Epidermal melanocyte (primary cell): ENCODE results near the gene CNKSR3.
"Not testable (repeated sequence)": the region's sequence is repeated elsewhere in the genome, so short reads cannot be mapped to it uniquely, and the experiment has no call there.

Experiments used
- DNase-seq: peaks from one replicate; pipeline ENCODE4 v3.0.0; 2011; ENCODE audit warnings: low spot score; ENCODE audit not compliant: insufficient read length

The CNKSR3 gene

DNA sequence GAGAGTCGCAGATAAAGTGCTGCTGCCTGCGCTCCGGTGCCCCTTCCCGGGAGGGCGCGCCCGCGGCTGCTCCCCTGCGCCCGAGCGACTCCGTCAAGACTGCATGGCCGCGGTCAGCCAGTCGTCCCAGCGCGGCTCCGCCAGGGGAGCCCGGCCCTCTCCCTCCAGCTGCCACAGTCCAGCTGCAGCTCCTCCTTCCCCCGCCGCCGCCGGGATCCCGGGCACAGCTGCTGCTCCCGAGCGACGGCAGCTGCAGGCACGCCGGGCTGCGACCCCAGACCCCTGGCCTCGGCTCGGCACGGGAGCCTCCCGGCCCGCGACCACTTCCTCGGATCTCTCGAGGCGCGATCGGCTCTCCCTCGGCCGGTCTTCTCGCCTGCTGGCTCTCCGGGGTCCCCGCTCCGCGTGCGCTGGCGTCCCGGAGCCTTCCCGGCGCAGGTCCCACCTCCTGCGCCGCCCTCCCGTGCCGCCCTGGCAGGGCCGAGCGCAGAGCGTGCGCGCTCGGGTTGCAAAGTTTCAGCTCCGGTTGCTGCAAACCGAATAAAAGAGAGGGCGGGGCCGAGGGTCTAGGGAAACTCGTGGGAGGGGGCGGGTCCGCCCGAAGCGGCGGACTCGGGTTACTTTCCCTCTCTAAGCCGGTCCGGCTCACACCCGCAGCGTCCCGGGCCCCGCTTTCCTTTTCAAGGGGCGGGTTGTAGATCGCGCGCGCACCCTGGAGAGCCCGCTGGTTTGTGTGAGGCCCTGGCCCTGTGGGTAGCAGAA lies at the start of gene CNKSR3:
Gene CNKSR3, minus strand, starts transcription at position 542 of the 762 bp plus-strand sequence. CDS start 571 bp downstream, outside the sequence.
- peak; percentile 81 for DNase-seq

- DNase-seq: no peak
Measured at GRCh38 chr6:154558984-154559383, 48.5 kb upstream of the CNKSR3 start.

DNA sequence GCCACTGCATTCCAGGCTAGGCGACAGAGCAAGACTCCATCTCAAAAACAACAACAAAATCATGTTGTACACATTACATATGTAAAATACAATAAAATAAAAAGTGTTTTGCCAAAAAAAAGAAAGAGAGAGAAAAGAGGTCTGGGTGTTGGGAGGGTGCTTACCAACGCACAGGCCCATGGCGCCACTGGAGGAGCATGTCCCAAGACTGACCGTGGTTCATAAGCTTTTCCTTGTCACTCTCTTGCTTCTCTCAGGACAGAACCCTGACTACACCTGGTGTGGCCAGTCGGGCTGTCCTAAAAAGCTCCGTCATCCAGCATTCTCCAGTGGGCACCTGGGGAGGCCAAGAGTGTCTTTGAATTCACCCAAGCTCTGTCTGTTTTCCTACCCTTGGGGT lies 48.0 kb upstream of the CNKSR3 start:
- DNase-seq: no peak

DNA sequence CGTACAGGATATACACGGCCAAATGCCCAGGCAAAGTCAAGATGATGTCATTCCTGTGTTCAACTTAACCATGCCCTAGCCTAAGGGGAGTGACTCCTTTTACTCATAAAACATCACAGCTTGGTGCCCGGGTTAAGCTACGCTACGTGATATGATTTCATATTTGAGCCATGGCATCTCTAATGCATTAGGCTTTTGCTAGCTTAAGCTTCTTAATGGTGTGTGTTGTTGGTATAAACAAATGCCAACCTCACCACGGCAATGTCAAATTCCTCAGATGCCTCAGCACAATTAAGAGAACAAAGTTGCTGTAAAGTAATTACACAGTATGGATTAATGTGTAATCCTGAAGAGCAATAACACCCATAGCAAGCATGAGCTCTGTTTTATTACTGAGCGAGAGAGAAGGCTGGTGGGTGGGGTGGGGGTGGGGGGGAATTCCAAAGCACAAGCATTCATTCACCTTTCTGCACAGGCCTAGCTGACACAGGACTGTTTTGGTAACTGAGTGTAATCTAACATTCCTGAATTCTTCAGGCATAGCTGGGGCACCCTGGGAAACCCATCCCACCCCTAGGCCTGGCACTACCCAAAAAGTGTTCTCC lies 44.7 kb upstream of the CNKSR3 start:
- DNase-seq: no peak

DNA sequence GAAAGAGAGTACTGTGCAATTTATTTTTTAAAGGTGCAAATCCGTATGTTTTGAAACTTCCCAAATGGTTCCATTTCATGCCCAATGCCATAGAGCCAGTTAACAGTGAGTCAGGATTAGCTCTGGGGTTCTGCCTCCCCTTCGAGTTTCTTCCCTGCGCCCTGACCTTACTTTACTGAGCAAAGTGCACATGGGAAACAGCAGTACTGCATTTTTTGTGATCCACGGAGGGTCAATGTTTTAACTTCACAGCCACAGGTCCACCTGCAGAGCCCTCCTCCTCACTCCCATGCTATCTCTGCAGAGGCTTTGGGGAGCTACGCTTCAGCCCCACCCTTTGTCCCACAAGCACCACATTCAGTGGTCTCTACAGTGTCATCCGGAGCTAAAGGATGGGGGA lies 44.0 kb upstream of the CNKSR3 start:
- DNase-seq: no peak

DNA sequence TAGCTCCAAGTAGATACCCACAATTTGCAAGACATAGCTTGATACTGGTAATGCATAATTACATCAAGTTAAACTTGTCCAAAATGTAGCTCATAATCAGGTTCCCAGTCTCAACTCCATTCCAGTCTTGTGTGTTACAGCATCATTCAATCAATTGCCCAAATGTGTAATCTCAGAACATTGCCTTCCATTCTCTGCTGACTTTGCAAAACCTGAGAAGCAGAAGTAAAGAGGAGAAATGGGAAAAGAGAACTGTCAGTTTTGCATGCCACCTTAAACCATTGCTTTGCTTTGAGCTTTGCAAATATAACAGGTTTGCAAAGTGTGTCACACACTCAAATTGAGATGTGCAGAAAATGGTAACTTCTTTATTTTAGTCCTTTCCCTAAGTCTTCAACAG lies 40.3 kb upstream of the CNKSR3 start:
- DNase-seq: no peak

DNA sequence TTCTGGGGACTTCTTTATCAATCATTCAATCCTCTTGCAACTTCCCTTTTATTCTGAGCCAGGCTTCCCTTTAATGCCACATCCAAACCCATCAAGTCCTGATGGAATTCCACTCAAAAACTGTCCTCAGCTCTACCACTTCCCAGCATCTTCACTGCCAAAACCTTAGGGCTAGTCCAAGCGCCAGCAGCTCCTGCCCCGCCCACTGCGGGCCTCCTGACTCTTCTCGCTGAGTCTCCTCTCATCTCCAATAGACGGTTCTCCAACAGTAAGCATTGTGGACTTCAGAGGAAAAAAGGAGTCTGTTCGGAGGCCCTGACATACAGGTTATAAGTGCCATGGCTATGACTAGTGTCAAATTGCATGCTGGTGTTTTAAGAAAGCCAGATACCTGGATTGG lies 38.7 kb upstream of the CNKSR3 start:
- no peak for DNase-seq

GRCh38 chr6:154548130-154548830 lies 37.8 kb upstream of the CNKSR3 start:
- DNase-seq: no peak

DNA sequence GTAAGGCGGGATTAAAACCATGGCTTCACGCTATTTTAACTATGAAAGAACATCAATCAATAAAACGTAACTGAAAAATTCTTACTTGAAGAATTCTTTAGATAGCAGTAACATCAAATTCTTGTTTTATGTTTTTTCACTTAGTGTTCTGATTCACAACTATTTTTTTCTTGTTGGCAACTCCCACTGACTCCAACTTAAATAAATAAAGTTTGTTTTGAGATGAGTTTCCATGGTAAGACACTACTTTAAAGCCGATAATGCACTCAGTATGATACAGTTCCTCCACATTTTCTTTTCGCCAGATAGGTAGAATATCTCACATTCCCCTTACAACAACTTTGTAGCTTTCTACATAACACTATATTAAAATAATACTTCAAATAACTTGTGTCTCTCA lies 33.1 kb upstream of the CNKSR3 start:
- DNase-seq: no peak

GRCh38 chr6:154542747-154543146 lies 32.3 kb upstream of the CNKSR3 start:
- DNase-seq: no peak

DNA sequence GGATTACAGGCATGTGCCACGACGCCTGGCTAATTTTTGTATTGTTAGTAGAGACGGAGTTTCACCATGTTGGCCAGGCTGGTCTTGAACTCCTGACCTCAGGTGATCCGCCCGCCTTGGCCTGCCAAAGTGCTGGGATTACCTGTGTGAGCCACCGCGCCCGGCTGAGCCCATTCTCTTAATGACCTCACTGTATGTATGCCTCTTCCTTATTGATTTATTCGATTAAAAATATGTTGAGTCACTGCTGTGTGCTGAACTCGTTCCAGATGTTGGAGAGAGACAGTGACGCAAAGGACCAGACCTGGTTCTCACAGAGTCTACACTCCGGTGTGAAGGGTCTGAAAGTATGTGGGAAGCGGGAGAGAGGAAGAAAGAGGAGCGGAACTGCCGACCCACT lies 31.4 kb upstream of the CNKSR3 start:
- DNase-seq: not testable (repeated sequence)

DNA sequence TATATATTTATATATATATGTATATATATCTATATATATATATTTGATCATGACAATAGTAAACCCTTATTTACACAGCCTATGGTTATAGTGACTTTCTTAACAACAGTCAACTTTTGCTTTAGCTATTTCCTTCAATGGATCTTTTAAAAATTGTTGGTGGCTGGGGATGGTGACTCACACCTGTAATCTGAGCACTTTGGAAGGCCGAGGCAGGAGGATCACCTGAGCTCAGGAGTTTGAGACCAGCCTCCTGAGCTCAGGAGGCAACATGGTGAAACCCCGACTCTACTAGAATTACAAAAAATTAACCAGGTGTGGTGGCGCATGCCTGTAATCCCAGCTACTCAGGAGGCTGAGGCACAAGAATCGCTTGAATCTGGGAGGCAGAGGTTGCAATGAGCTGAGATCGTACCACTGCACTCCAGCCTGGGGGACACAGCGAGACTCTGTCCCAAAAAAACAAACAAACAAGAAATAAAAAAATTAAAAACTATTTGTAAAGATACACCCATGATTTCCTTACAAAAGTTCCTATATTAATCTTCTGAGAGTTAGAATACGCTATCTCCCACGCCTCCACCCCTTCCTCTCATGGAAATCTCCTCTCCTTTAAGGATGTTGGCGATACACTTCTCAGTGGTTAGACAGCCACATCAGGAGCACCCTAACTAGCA lies 29.2 kb upstream of the CNKSR3 start:
- no peak for DNase-seq

DNA sequence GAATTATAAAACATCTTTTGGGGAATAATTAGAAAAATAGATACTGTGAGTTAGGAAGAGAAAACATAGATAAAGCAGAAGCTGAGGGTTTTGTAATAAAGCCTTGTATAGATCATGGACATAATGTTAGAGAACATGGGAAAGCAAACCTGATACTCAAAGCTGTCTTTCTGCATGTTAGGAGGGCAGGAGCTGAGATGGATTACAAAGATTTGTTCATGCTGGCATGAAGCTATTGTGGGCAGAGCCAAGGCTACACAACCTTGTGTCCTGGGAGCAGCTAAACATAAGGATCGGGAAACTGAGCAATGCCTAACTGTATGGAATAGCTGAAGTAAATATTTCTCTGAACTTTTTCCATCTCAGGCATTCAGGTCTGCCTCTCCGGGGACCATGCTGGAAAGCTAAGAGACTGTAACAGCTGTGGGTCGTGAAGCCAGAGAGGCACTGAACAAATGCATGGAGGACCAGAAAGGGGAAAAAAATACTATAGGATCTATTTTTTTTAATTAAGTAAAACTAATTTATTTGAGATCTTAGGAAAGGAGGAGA lies 28.2 kb upstream of the CNKSR3 start:
- no peak for DNase-seq

- DNase-seq: no peak
Measured at GRCh38 chr6:154537511-154538325, 27.2 kb upstream of the CNKSR3 start.

DNA sequence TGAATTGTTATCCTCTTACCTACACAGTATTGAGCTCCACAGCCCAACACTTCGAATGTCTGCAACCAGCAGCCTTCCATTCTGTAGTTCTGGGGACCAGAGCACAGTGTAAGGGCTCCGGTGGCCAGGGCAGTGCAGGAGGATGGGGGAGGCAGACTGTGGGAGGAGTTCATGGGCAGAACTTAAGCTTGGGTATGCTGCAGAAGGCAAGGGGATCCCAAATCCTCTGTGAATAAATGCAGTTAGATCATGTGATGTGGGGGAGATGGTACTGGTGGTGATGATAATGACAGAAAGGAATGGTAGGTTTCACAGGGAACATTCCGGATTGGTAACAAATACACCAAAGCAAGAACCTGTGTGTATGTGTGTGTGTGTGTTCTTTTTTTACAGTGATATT lies 26.5 kb upstream of the CNKSR3 start:
- no peak for DNase-seq

DNA sequence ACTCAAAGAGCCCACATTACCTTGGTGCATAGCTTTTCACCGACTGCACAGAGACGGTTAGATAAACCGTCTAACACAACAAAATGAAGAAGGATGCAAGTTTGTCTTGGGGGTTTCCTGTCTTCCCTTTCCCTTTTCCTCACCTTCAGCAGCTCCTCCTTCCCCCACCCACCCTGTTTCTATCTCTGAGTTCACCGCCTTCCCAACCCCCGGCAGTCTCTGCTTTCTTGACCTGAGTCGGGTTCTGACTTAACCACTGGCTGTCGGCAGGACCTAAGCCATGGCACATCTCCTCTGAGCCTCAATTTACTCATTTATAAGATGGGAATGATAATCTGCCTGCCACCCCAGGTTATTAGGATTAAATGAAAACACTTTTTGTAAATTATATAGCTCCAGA lies 25.8 kb upstream of the CNKSR3 start:
- DNase-seq: no peak

- no peak for DNase-seq
Measured at GRCh38 chr6:154535851-154536250, 25.4 kb upstream of the CNKSR3 start.

DNA sequence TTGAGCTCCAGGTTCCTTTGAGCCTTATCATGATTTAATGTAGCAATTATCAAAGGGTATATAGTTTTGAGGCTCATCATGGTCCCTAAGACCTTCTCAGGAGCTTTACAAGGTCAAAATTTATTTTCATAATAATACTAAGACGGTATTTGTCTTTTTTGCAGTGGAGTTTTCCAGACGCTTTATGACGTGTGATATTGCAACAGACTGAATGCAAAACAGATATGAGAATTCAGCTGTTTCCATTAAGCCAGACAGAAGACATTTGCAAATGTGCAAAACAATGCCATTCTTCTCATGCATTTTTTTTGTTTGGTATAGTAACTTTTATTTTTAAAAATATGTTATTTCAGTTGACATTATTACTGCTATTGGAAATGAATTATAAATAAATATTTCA lies 24.7 kb upstream of the CNKSR3 start:
- no peak for DNase-seq

GRCh38 chr6:154534531-154534930 lies 24.0 kb upstream of the CNKSR3 start:
- no peak for DNase-seq

- DNase-seq: no peak
Measured at GRCh38 chr6:154532426-154532825, 21.9 kb upstream of the CNKSR3 start.

- no peak for DNase-seq
Measured at GRCh38 chr6:154529957-154530356, 19.5 kb upstream of the CNKSR3 start.
